Activated gamma-delta T cell treated with Interleukin-2 at 50 U/mL for 16 hours (primary cell): ENCODE data around the gene OR51V1.
"Not testable (repeated sequence)": the region's sequence is repeated elsewhere in the genome, so short reads cannot be mapped to it uniquely, and the experiment has no call there.

ENCODE experiments used
- DNase-seq: peaks from one replicate; pipeline ENCODE4 v3.0.0-alpha.2; 2020

OR51V1 gene, protein sequence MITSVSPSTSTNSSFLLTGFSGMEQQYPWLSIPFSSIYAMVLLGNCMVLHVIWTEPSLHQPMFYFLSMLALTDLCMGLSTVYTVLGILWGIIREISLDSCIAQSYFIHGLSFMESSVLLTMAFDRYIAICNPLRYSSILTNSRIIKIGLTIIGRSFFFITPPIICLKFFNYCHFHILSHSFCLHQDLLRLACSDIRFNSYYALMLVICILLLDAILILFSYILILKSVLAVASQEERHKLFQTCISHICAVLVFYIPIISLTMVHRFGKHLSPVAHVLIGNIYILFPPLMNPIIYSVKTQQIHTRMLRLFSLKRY

DNA sequence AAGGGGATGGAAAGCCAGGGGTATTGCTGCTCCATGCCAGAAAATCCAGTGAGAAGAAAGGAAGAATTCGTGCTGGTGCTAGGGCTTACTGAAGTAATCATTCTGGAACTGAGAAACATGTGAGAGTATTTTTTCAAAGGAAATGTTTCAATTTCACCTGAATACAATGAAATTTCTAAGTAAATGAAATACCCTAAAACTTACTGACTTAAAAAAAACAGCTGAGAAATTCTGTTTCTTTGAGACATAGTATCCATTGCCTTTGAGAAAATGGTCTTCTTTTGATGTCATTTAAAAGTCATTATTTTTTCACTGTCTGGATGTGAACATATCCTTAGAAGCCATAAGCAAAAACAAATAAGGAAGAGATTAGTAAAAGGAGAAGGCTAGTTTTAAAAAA is at the start of gene OR51V1:
OR51V1 (minus strand) TSS at position 101 of the 400 bp plus-strand sequence; CDS start at position 101, 0 bp downstream.
- DNase-seq: no peak

DNA sequence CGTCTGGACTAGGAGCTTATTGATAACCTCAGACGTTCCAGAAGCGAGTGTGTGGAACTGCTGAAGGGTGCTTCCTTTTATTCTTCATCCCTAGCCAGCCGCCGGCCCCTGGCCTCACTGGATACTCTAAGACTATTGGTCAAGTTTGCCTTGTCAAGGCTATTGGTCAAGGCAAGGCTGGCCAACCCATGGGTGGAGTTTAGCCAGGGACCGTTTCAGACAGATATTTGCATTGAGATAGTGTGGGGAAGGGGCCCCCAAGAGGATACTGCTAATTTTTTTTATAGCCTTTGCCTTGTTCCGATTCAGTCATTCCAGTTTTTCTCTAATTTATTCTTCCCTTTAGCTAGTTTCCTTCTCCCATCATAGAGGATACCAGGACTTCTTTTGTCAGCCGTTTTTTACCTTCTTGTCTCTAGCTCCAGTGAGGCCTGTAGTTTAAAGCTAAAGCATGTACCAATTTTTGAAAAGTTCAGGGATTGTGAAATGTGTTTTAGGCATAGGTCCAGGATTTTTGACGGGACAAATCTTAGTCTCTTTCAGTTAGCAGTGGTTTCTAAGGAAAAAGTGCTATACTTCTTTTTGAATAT is 49.4 kb upstream of the OR51V1 start, which contains the start of gene HBG1:
HBG1 (minus strand) TSS at position 51 of the 590 bp plus-strand sequence. CDS start 53 bp downstream, outside the sequence.
- DNase-seq: not testable (repeated sequence)

DNA sequence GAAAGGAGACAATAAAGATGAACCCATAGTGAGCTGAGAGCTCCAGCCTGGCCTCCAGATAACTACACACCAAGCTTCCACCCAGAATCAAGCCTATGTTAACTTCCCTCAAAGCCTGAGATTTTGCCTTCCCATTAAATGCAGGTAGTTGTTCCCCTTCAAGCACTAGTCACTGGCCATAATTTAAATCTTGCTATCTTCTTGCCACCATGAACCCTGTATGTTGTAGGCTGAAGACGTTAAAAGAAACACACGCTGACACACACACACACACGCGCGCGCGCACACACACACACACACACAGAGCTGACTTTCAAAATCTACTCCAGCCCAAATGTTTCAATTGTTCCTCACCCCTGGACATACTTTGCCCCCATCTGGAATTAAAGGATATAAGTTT is 48.0 kb upstream of the OR51V1 start:
- not testable (repeated sequence) for DNase-seq

DNA sequence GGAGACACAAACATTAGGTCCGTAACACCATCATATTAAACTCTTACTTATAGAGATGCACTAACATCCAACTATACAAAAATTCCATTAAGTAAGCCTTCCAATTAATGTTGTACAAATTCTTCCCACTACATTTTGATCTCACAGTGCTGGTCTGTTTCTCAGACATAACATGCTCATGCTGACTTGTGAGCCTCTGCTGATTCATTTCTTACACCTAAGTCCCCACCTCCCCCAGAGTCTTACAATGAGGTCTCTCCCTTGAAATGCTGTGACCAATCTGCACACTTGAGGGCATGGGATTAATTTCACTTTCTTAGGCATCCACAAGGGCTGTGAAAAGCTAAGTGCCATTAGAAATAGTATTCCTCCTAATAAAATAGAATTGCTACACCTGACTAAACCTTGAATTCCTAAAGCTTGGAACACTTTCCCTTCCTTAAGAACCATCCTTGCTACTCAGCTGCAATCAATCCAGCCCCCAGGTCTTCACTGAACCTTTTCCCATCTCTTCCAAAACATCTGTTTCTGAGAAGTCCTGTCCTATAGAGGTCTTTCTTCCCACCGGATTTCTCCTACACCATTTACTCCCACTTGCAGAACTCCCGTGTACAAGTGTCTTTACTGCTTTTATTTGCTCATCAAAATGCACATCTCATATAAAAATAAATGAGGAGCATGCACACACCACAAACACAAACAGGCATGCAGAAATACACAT is 47.1 kb upstream of the OR51V1 start:
- no peak for DNase-seq

DNA sequence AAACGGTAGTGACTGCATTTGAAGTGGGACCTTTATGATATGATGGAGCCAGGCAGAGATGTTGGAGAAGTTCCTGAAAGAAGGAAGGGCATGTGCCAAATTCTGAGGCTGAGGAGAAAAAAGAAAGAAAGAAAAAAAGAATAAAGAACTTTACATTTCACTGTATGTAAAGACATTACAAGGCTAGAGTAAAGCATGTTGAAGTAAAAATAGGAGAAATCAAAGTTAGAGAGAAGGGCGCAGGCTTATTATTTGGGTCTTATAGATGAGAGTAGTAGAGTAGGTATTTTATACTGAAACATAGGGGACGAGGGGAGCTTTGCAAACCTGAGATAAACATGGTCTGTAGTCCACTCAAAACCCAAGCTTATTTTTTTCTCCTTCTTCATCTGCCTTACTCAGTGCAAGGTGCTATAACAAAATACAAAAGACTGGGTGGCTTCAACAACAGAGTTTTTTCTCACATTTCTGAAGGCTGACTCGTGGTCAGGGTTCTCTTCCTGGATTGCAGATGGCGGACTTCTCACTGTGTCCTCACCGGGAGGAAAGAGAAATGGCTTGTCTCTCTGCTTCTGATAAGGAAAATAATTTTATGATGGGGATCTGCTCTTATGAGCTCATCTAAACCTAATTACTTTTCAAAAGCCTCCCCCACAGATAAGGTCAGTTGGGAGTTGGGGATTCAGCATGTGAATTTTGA is 46.4 kb upstream of the OR51V1 start:
- DNase-seq: no peak

DNA sequence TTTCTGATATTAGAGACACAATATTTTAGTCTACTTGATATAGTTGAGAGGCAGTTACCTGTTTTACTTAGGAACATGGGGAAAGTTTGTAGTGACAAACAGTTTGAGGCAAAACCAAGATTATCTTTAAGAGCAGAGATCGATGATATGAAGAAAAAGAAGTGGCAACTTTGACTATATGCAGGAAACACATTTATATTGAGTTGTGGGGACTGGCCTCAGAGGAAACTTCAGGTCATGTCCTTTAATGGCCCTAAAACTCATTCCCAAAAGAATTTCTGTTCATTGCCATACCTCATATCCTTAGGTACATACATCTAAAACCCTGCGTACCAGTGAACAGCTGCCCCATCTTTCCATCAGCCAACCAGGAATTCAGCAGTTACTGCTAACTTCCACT is 44.7 kb upstream of the OR51V1 start:
- no peak for DNase-seq

DNA sequence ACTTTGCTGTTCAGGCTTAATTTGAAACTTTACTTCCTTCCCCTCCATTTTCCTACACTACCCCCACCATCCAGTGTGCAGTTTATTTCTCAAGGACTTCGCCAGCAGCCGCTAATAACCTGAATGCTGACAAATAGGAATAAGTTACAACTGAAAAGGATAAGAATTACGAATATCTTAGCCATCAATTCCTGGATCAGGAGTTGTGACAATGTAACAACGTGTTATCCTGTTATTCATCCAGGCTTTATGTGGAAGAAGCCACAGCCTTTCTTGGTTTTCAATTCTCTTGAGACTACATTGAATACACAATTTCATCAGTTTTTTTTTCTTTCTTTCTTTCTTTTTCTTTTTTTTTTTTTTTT is 43.3 kb upstream of the OR51V1 start:
- no peak for DNase-seq

DNA sequence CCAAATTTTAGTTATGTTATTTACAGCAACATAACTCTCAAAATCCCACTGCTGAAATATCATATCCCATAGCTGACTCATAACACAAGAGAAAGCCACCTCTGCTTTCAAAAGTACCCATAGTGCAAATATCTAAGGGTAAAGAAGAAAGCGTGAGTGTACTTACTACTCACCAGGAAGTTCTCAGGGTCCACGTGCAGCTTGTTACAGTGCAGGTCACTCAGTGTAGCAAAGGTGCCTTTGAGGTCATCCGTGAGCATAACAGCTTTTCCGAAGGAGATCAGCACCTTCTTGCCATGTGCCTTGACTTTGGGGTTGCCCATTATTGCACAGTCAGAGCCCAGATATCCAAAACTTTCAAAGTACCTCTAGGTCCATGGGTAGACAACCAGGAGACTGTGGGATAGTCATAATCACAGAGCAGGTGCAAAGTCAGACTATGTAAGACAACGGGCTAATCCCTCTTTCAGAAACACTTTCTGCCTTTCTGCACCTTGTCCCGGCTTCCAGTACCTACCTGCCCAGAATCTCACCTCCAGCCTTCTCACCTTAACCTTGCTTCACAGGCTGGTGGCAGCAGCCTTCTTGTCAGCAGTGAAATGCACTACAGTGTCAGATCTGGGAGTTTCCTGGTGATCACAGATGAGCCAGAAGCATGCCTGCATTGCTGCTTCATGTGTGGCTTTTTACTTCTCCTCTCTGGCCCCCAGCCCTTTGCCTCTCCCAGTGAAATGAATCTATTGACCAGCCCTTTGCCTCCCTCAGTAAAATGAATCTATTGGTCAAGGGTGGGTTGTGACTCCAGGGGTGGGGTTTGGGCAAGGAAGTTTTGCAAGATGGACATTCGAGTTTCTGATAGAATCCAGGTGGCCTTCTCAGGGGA is 42.7 kb upstream of the OR51V1 start:
- DNase-seq: no peak

DNA sequence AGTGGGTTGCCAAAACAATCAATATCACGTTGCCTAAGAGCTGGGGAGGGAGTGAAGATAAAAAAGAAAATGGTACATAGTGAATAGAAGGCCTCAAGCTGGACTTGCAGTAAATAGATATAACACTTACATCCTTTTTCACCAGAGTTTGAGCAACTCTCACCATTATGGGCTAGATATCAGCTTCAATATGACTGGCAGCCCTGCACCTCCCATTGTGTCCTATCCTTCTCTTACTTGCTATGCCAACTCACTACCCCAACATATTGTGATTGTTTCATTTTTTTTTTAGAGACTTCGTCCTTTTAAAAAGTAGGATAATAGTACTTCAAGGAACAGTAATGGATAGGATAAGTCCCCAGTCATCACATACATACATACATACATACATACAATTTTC is 41.7 kb upstream of the OR51V1 start:
- no peak for DNase-seq

DNA sequence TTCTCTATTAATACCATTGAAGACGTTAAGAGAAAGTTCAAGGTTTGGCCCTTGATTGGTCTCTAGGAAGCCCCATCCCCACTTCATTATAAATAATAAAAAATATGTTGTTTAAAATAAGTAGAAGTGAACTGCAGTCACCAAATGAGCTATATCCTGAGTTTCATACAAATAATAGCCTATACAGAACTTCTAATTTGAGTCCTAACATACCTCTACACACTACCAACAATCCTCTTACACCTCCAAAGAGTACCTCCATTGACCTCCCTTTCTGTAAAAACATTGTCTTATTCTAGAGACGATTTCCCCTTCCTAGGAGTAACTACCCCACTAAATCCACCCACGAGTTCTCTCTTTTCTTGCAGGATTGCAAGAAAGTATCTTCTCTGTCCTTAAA is 41.0 kb upstream of the OR51V1 start:
- no peak for DNase-seq

DNA sequence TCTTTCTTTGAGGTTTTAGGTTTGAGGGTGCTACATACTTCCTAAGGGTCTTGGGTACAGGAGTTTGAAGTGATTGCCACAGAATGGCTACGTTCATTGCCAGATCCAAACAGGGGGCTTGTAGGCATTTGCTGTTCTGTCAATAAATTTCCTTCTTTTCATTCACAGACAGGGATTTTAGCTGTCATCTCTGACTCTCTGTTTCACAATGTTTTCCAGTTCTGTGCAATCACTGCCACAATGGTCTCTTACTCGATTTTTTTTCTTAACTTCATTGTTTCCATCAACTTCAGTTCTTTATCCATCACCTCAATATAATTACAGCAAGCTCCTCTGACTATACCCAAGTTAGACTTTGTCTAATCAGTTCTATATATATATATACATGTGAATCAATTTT is 40.0 kb upstream of the OR51V1 start:
- DNase-seq: no peak

DNA sequence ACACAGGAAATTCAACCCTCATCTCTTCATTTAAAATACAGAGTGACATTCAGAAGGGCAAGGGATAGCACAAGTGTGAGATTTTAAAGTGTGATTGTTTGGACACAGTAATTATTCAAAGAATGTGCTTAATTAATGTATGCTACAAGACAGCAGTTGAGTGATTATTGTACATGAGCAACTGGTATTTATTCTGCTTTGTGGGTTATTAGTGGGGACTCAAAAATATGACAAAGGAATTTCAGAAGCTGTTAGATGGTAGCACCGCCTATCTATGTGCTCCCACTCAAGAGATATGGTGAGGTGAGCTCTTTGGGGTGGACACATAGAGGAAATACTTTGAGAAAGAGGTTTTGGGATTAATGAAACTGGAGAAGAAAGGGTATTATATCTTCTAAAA is 39.6 kb upstream of the OR51V1 start:
- DNase-seq: no peak

DNA sequence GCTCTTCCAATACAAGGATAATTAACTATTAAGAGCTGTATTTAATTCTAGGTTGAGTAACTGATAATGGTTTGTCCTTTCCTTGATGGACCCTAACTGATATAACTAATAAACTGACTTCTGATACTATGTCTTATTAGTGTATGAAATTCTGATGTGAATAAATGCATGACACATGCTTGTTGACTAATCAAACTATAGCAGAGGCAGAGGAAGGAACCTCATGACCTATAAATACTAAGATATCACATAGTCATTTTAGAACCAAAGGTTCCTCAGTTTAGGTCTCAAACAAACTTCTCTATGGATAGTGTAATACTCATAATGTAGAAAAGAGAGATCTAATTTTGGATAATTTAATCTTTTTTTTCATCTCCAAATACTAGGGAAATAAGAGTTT is 38.6 kb upstream of the OR51V1 start:
- no peak for DNase-seq

DNA sequence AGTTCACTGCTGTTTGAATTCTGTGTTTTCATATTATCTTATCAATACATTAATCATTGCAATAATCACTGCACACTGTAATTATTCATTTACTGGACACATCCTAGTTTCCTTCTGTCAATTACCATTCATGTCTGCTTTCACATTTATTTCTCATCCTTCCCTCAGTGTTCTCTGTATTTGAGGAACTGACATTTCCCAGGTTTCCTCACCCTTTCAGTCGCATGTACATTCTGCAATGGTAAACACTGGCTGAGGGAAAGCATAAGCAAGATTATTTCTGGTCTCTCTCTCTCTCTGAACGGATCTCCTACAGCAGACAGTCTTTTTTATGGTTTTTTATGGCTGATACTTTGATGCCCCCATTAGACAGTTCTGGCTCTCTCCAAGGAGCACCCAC is 38.0 kb upstream of the OR51V1 start:
- DNase-seq: no peak

DNA sequence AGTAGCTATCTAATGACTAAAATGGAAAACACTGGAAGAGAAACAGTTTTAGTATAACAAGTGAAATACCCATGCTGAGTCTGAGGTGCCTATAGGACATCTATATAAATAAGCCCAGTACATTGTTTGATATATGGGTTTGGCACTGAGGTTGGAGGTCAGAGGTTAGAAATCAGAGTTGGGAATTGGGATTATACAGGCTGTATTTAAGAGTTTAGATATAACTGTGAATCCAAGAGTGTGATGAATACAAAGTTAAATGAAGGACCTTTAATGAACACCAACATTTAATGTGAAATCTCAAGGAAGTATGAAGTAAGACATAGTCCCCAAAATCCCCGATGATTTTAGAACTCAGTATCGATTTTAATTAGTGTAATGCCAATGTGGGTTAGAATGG is 36.9 kb upstream of the OR51V1 start:
- no peak for DNase-seq

DNA sequence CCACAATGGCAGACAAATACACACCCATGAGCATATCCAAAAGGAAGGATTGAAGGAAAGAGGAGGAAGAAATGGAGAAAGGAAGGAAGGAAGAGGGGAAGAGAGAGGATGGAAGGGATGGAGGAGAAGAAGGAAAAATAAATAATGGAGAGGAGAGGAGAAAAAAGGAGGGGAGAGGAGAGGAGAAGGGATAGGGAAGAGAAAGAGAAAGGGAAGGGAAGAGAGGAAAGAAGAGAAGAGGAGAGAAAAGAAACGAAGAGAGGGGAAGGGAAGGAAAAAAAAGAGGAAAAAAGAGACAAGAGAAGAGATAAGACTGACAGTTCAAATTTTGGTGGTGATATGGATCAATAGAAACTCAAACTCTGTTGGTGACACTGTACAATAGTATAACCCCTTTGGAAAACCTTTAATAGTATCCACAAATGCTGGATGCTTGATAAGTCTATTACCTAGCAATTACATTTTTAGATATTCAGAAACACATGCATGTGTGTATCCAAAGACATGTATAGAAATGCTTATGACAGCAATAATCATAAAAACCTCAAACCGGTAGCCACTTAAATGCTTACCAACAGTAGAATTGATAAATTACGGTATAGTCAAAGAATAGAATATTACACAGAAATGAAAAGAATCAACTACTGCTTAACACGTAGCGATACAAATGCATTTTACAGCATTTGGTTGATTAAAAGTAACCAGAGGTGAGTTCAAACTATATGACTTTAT is 35.0 kb upstream of the OR51V1 start:
- DNase-seq: no peak

DNA sequence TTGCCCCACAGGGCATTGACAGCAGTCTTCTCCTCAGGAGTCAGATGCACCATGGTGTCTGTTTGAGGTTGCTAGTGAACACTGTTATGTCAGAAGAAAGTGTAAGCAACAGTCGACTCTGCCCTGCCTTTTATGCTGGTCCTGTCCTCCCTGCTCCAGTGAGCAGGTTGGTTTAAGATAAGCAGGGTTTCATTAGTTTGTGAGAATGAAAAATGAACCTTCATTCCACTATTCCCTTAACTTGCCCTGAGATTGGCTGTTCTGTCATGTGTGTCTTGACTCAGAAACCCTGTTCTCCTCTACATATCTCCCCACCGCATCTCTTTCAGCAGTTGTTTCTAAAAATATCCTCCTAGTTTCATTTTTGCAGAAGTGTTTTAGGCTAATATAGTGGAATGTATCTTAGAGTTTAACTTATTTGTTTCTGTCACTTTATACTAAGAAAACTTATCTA is 33.9 kb upstream of the OR51V1 start, which contains the start of gene HBD:
HBD (minus strand) TSS at position 103 of the 454 bp plus-strand sequence; CDS start at position 53, 50 bp downstream.
- no peak for DNase-seq

DNA sequence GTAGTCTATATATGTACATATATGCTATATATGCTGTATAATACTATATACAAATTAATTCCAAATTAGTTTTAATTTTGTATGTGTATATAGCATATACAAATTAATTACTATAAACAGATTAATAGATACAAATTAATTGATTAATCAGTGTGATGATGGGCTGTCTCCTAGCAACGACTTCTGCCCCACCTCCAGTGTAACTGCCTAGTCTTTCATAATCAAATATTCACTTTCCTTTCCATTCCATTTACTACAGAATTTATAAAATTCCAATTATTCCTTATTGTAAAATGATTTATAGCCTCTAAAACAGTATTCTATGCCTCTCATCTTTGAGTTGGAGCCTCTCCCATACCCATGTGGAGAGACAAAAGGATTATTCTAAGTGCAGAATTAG is 32.8 kb upstream of the OR51V1 start:
- no peak for DNase-seq

DNA sequence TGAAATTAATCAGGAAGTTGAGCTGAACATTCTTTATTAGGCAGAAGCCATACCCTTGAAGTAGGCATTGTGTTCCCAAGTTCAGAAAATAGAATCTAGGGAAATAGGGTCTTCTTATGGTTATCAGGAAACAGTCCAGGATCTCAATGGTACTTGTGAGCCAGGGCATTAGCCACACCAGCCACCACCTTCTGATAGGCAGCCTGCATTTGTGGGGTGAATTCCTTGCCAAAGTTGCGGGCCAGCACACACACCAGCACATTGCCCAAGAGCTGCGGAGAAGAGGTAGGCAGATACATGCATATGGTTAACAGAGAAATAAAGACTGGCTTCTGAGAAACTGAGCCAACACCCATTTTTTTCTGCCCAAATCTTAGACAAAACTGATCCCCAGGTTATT is 32.3 kb upstream of the OR51V1 start:
- no peak for DNase-seq

DNA sequence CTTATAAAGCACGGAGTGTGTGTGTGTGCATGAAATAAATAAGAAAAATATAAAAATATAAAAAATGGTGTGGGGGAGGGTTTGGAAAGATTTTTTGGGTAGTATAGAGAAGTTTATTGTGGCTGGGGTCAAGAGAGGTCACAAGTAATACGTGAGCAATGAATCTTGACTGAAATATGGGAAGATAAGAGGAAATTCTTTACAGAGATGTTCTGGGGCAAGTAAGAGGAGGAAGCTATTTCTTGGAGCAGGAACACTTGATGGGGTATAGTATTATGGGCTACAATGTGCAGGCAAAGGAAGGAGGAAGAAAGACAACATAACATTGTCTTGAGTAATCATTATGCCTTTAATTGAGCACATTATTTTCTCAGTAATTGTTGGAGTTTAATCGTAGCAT is 31.7 kb upstream of the OR51V1 start:
- DNase-seq: no peak

DNA sequence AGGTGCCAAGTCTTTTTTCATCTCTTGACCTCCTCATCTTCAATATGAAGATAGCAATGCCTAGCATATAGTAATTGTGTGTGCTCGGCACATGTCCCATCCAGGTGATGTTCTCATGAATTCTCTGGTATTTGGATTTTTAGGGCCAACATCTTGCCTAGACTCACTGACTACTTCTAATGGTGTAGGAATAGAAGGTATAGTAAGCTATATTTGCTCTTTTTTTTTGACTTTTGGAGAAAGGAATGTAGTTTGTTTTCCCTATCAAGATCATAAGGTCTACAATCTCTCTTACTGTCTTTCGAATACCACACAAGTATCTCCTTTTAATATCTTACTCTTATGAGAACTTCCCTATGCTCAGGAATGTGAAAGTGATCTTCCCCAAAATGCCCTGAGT is 30.6 kb upstream of the OR51V1 start:
- DNase-seq: no peak

DNA sequence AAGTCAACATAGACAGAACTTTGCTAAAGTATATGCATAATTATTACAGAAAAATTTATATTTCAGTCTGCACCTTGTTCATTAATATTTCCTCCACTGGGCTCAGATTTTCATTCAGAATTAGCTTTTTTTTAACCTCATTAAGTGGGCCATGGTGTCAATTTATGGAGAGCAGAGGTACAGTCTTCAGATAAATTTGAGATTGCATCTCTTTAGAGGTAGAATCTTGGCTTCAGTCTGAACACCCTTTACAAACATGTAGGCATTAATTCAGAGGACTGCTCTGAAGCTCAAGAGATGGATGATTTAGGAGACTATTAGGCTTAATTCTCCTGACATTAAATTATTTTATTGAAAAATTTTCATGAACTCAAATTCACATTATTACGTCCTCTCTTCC is 29.8 kb upstream of the OR51V1 start:
- DNase-seq: no peak
